Activated CD4-positive, alpha-beta T cell treated with anti-CD3 and anti-CD28 coated beads, Interleukin-2, Interleukin-4, amounts not matched to agents 100 ng/mL and 50 ng/mL, durations not matched to agents 16 hours and 8 hours (primary cell): ENCODE data around the gene CUL4B.
"Not testable (repeated sequence)": the region's sequence is repeated elsewhere in the genome, so short reads cannot be mapped to it uniquely, and the experiment has no call there.

ENCODE experiments used
- DNase-seq: peaks from one replicate; pipeline ENCODE4 v3.0.0-alpha.2; 2020; ENCODE audit warnings: low spot score

The CUL4B gene

GRCh38 chrX:120522820-120523219 lies 37.9 kb downstream of the CUL4B start:
- no peak for DNase-seq

GRCh38 chrX:120517936-120518335 lies 42.8 kb downstream of the CUL4B start:
- no peak for DNase-seq

GRCh38 chrX:120514236-120514635 lies 46.5 kb downstream of the CUL4B start:
- DNase-seq, result peak; percentile 21

GRCh38 chrX:120512627-120513026 lies 48.1 kb downstream of the CUL4B start:
- DNase-seq, result no peak

- DNase-seq, result no peak
Observed at GRCh38 chrX:120512222-120512621, 48.5 kb downstream of the CUL4B start.

GRCh38 chrX:120504569-120504968 lies 56.2 kb downstream of the CUL4B start:
- DNase-seq, result no peak

GRCh38 chrX:120499301-120500072 lies 61.3 kb downstream of the CUL4B start:
- DNase-seq, result no peak

GRCh38 chrX:120490119-120490518 lies 70.6 kb downstream of the CUL4B start:
- not testable (repeated sequence) for DNase-seq

GRCh38 chrX:120486786-120487185 lies 74.0 kb downstream of the CUL4B start:
- no peak for DNase-seq

GRCh38 chrX:120485638-120486520 lies 74.9 kb downstream of the CUL4B start:
- peak; percentile 78 for DNase-seq

GRCh38 chrX:120485315-120485637 lies 75.5 kb downstream of the CUL4B start:
- DNase-seq, result peak; percentile 10

- DNase-seq, result no peak
Observed at GRCh38 chrX:120477453-120477852, 83.3 kb downstream of the CUL4B start.

- no peak for DNase-seq
Observed at GRCh38 chrX:120476714-120477113, 84.0 kb downstream of the CUL4B start.

GRCh38 chrX:120475447-120475846 lies 85.3 kb downstream of the CUL4B start:
- DNase-seq, result peak; percentile 35
